NT2/D1 (cell line): Measurements from ENCODE around the gene ZNF512B.

Experiments
- SUZ12 ChIP-seq: IDR thresholded peaks from 2 replicates; pipeline ENCODE4 v1.6.1; 2011; ENCODE audit not compliant: insufficient read length, insufficient read depth; ENCODE audit errors: extremely low read depth
- ZNF274 ChIP-seq: IDR thresholded peaks from 2 replicates; pipeline ENCODE4 v1.6.1; 2011; ENCODE audit warnings: mild to moderate bottlenecking, low read depth, low read length

DNA sequence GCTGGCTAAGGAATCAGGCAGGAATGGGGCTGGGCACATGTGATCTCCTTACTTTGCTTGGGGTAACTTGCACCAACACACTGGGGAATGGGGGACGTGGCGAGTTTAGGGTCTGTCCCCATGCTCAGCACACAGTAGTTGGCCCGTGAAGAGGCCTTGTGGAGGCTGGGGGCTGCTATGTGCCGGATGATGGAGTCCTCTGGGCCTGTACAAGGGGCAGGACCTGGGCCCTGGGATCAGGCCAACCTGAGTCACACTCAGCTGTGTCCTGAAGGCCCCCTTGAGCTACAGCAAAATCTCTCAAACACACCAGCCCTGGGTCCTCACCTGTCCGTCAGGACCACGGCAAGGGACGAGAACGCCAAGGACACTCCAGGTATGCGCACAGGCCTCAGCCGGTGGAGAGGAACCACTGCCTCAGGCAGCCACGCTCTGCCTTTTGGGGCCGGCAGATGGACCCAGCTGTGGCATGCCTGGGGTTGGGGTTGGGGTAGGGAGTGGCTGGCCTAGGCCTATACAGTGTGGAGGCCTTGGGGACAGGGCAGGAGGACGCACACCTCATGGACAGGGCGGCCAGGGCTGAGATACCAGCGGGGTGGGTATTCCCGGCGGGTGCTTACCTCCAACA lies 24.6 kb downstream of the ZNF512B start:
- no peak for TF ChIP-seq SUZ12
- no peak for TF ChIP-seq ZNF274
